ENCODE measurements around the gene GCDH.

- TF ChIP-seq CTCF (optimal IDR thresholded peaks at IDR 0.05 in 1 of 3, IDR thresholded peaks at IDR 0.05 in 1 of 3, conservative IDR thresholded peaks at IDR 0.05 in 1 of 3; ENCODE audit: extremely low read depth in 1 of 3, insufficient read depth in 2 of 3, low read length in 3 of 3) (no peak), EZH2 (IDR thresholded peaks at IDR 0.05; ENCODE audit: low read length) (no peak)
Measured at GRCh38 chr19:12947702-12948611, 57.0 kb downstream of the GCDH start.
